Measurements from ENCODE around the gene CTNS. TPM values are rescaled to one million over a fixed set of nuclear protein-coding genes. Genes with fewer than 3 reads are reported as not detected.

Gene CTNS
- total RNA-seq, 1 donor from 2014 or later = 11.5 TPM

DNA sequence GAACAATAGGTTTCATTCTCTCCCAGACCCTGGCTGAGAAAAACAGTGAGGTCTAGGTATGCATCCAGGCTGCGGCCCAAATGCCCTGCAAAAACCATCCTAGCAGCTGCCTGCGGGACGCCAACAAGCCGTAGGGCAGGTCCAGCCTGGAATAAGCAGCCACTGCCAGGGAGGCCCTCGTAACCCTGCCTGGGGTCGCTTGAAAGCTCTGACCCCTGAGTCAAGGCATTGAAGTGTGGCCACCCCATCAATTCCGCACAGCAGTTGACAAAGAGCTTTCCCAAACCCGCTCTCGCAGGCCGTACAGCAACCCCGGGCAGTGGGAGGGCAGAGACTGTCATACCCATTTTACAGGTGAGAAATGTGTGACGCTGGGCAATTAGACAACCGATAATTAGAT, 38.5 kb upstream of the CTNS start:
- no peaks in the 10 kb centered on the region for H3K27me3 ChIP-seq (ENCODE audit: control insufficient read depth in 3 of 3, insufficient read depth in 3 of 3, low read length in 3 of 3)
- H3K9me3 ChIP-seq (ENCODE audit: control insufficient read depth in 3 of 3, low read length in 3 of 3) = no peaks in the 10 kb centered on the region
- peaks cover 0 to 11% (median 4%) of the 10 kb centered on the region in 3 donors for H3K4me1 ChIP-seq (ENCODE audit: control insufficient read depth in 3 of 3, insufficient read depth in 3 of 3, low read length in 3 of 3)
- no peak overlapping the region for H3K27ac ChIP-seq (ENCODE audit: low read depth, low read length)
- peaks cover 0 to 2% (median 0%) of the 10 kb centered on the region in 3 donors for H3K36me3 ChIP-seq (ENCODE audit: control insufficient read depth in 3 of 3, insufficient read depth in 3 of 3, low read length in 3 of 3)
- no peak overlapping the region for H3K9ac ChIP-seq (ENCODE audit: low read depth in 1 of 3, low read length in 3 of 3)
- H3K4me3 ChIP-seq (ENCODE audit: low read length in 3 of 3) = no peak overlapping the region

DNA sequence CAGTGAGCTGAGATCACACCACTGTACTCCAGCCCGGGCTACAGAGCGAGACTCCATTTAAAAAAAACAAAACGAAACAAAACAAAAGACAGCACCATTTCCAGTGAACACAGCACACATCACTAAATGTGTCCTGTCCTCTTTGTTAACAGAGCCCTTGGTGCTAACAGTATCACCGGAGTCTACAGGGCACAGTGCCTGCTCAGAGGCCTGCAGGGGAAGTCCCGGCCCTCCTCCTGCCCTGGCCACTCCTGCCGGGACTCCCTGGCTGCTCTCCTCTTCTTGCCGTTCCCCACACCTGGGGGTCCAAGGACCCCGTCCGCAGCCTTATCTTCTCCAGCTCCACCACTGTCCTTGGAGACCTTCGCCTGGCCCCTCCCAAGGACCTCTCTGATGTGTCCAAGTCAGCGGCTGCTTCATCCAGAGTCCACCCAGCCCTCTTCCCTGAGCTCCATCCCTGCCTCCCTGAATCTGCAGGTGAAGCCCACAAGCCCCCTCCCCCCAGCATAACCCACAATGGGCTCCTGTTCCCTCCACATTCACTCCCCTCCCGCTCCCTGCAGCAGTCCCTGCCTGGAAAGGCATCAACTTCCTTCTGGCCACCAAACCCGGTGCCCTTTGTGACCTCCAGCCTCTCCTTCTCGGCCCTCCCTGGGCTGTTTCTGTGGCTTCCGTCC, 35.9 kb upstream of the CTNS start:
- H3K4me1 ChIP-seq (ENCODE audit: control insufficient read depth in 3 of 3, insufficient read depth in 3 of 3, low read length in 3 of 3) = peaks cover 0 to 1% (median 0%) of the 10 kb centered on the region in 3 donors
- H3K27me3 ChIP-seq (ENCODE audit: control insufficient read depth in 3 of 3, insufficient read depth in 3 of 3, low read length in 3 of 3) = no peaks in the 10 kb centered on the region
- H3K9ac ChIP-seq (ENCODE audit: low read depth in 1 of 3, low read length in 3 of 3) = no peak overlapping the region
- H3K9me3 ChIP-seq (ENCODE audit: control insufficient read depth in 3 of 3, low read length in 3 of 3) = no peaks in the 10 kb centered on the region
- no peak overlapping the region for H3K27ac ChIP-seq (ENCODE audit: low read depth, low read length)
- no peak overlapping the region for H3K4me3 ChIP-seq (ENCODE audit: low read length in 3 of 3)
- peaks cover 4 to 16% (median 12%) of the 10 kb centered on the region in 3 donors for H3K36me3 ChIP-seq (ENCODE audit: control insufficient read depth in 3 of 3, insufficient read depth in 3 of 3, low read length in 3 of 3)

DNA sequence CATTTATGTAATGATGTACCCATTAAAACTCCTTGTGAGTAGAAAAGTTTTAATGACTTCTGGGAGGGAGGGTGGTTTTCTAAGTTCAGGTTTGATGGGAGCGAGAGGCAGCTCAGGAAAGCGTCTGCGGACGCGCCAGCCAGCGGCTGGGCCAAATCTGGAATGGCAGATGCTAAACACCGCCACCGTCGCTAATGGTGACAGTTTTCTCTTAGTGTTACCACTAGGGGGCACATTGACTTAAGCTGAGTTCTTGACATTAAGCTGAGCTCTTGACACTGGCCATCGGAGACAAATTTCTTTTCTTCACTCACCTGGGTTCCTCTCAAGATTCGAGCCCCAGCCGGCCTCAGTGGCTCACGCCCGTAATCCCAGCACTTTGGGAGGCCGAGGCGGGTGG, 34.1 kb upstream of the CTNS start:
- no peak overlapping the region for H3K4me3 ChIP-seq (ENCODE audit: low read length in 3 of 3)

DNA sequence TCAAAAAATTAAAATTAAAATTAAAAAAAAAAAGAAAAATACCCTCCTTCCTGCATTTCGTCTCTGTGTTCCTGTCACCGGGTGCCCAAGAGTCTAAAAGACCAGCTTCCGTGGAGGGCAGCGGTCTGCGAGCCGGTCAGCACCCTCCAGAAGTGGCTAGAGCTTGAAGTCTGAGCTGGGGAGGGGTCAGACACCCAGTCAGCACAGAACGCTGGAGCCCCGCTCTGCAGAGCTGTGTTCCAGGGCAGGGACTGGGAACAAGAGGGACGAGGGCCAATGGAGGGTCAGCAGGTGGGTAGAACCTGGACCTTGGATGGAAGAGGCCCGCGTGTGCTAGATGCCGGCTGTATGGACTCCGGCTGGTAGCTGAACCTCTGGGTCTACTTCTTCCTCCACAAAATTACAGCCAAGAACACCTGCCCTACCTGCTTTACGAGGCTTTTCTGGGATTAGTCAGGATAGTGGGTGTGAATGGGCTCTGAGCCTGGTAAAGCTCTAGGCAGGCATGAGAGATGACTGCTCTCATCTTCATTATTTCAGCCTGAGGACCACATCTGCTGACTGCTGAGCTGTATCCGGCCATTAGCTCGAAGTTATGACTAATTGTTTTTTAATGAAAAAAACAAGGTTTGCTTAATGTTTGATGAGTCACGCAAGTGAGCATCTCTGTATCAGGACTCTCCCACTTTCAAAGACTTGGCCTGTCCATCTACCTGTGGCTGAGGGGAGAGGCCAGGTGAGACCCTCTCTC, 33.3 kb upstream of the CTNS start:
- no peak overlapping the region for H3K27ac ChIP-seq (ENCODE audit: low read depth, low read length)
- no peak overlapping the region for H3K9ac ChIP-seq (ENCODE audit: low read depth in 1 of 3, low read length in 3 of 3)
- no peaks in the 10 kb centered on the region for H3K4me1 ChIP-seq (ENCODE audit: control insufficient read depth in 3 of 3, insufficient read depth in 3 of 3, low read length in 3 of 3)
- H3K4me3 ChIP-seq (ENCODE audit: low read length in 3 of 3) = no peak overlapping the region
- H3K9me3 ChIP-seq (ENCODE audit: control insufficient read depth in 3 of 3, low read length in 3 of 3) = no peaks in the 10 kb centered on the region
- H3K36me3 ChIP-seq (ENCODE audit: control insufficient read depth in 3 of 3, insufficient read depth in 3 of 3, low read length in 3 of 3) = peaks cover 12 to 24% (median 22%) of the 10 kb centered on the region in 3 donors
- H3K27me3 ChIP-seq (ENCODE audit: control insufficient read depth in 3 of 3, insufficient read depth in 3 of 3, low read length in 3 of 3) = no peaks in the 10 kb centered on the region

More for the DNA sequence above, 34.1 kb upstream of the CTNS start:
- no peak overlapping the region for H3K27ac ChIP-seq (ENCODE audit: low read depth, low read length)
- no peaks in the 10 kb centered on the region for H3K4me1 ChIP-seq (ENCODE audit: control insufficient read depth in 3 of 3, insufficient read depth in 3 of 3, low read length in 3 of 3)
- H3K36me3 ChIP-seq (ENCODE audit: control insufficient read depth in 3 of 3, insufficient read depth in 3 of 3, low read length in 3 of 3) = peaks cover 12 to 23% (median 20%) of the 10 kb centered on the region in 3 donors
- H3K27me3 ChIP-seq (ENCODE audit: control insufficient read depth in 3 of 3, insufficient read depth in 3 of 3, low read length in 3 of 3) = no peaks in the 10 kb centered on the region
- no peak overlapping the region for H3K9ac ChIP-seq (ENCODE audit: low read depth in 1 of 3, low read length in 3 of 3)
- no peaks in the 10 kb centered on the region for H3K9me3 ChIP-seq (ENCODE audit: control insufficient read depth in 3 of 3, low read length in 3 of 3)

DNA sequence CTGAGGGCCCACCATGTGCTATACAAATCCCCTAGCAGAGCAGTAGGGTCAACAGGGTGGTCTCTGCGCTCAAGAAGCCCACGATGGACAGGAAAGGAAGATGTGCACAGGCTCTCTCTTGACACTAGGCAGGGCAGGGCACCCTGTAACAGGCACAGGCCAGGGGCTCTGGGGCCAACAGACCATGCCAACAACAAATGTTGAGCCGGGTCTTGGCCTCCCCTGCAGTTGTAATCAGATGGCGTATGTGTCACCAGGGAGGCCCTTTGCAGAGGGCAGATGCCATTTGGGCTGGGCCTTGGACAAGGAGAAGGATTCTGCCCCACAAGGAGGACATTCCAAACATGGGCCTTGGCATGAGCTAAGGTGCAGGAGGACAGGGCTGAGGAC, 32.7 kb upstream of the CTNS start:
- Histone ChIP-seq H3K27ac (ENCODE audit: low read depth, low read length) (no peak overlapping the region), H3K9me3 (ENCODE audit: control insufficient read depth in 3 of 3, low read length in 3 of 3) (no peaks in the 10 kb centered on the region), H3K9ac (ENCODE audit: low read depth in 1 of 3, low read length in 3 of 3) (no peak overlapping the region), H3K4me1 (ENCODE audit: control insufficient read depth in 3 of 3, insufficient read depth in 3 of 3, low read length in 3 of 3) (no peaks in the 10 kb centered on the region), H3K27me3 (ENCODE audit: control insufficient read depth in 3 of 3, insufficient read depth in 3 of 3, low read length in 3 of 3) (no peaks in the 10 kb centered on the region), H3K36me3 (ENCODE audit: control insufficient read depth in 3 of 3, insufficient read depth in 3 of 3, low read length in 3 of 3) (peaks cover 12 to 28% (median 24%) of the 10 kb centered on the region in 3 donors), H3K4me3 (ENCODE audit: low read length in 3 of 3) (no peak overlapping the region)

DNA sequence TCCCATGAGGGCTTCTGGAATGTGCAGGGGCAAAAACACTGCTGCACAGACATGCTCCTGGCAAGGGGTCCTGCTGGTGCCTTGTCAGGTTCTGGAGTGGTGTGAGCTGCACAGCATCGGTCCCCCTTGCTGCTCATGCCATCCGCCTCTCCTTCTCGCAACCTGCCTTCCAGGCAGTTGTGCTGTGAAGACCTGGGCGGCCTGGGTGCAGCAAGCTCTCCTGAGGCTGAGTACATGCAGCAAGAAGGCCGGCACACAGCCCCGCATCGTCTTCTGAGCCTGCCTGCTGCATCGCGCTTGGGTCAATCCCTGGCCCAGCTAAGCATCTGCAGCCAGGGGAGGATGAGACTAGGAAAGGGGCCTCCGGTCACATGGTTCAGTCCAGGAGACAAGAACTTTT, 26.9 kb upstream of the CTNS start:
- Histone ChIP-seq H3K27ac (ENCODE audit: low read depth, low read length) (no peak overlapping the region), H3K4me3 (ENCODE audit: low read length in 3 of 3) (no peak overlapping the region), H3K36me3 (ENCODE audit: control insufficient read depth in 3 of 3, insufficient read depth in 3 of 3, low read length in 3 of 3) (peaks cover 40 to 54% (median 47%) of the 10 kb centered on the region in 3 donors)

DNA sequence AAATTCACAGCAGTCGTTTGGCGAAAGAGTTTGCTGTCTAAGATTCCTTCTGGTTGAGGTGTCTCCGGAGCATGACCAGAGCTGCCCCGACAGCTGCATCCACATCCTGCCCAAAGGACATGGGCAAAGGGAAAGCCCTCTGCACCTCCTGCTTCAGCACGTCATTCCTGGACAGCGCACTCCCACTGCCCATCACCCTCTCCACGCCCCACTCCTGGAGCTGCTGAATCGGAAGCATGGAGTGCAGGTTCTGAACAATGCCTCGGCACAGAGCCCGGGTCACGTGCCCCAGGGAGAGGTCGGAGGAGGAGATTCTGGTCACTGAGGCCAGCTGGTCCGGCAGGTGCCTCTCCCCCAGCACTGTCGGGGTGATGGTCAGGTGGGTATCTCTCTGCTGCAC, 26.0 kb upstream of the CTNS start:
- Histone ChIP-seq H3K4me3 (ENCODE audit: low read length in 3 of 3) (no peak overlapping the region), H3K9me3 (ENCODE audit: control insufficient read depth in 3 of 3, low read length in 3 of 3) (no peaks in the 10 kb centered on the region), H3K27me3 (ENCODE audit: control insufficient read depth in 3 of 3, insufficient read depth in 3 of 3, low read length in 3 of 3) (no peaks in the 10 kb centered on the region), H3K9ac (ENCODE audit: low read depth in 1 of 3, low read length in 3 of 3) (no peak overlapping the region), H3K4me1 (ENCODE audit: control insufficient read depth in 3 of 3, insufficient read depth in 3 of 3, low read length in 3 of 3) (no peaks in the 10 kb centered on the region), H3K27ac (ENCODE audit: low read depth, low read length) (no peak overlapping the region), H3K36me3 (ENCODE audit: control insufficient read depth in 3 of 3, insufficient read depth in 3 of 3, low read length in 3 of 3) (peaks cover 48 to 54% (median 51%) of the 10 kb centered on the region in 3 donors)

More for the DNA sequence above, 26.9 kb upstream of the CTNS start:
- Histone ChIP-seq H3K9ac (ENCODE audit: low read depth in 1 of 3, low read length in 3 of 3) (no peak overlapping the region), H3K27me3 (ENCODE audit: control insufficient read depth in 3 of 3, insufficient read depth in 3 of 3, low read length in 3 of 3) (no peaks in the 10 kb centered on the region), H3K9me3 (ENCODE audit: control insufficient read depth in 3 of 3, low read length in 3 of 3) (no peaks in the 10 kb centered on the region), H3K4me1 (ENCODE audit: control insufficient read depth in 3 of 3, insufficient read depth in 3 of 3, low read length in 3 of 3) (no peaks in the 10 kb centered on the region)

DNA sequence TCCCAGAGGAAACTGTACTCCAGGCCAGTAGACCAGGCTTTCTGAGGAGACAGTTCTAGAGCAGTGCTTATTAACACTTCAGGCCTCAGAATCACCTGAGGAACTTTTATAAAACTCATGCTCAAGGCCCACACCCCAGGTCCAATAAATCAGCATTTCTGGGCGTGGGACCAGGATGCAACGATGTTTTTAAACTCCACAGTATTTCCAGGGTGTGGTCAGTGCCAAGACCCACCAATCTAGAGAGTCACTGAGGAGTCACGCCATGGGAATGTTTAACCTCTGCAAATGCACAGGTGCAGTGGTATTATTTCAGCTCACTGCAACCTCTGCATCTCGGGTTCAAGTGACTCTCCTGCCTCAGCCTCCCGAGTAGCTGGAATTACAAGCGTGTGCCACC, 23.4 kb upstream of the CTNS start:
- Histone ChIP-seq H3K9me3 (ENCODE audit: control insufficient read depth in 3 of 3, low read length in 3 of 3) (no peaks in the 10 kb centered on the region), H3K4me3 (ENCODE audit: low read length in 3 of 3) (no peak overlapping the region), H3K27me3 (ENCODE audit: control insufficient read depth in 3 of 3, insufficient read depth in 3 of 3, low read length in 3 of 3) (no peaks in the 10 kb centered on the region), H3K4me1 (ENCODE audit: control insufficient read depth in 3 of 3, insufficient read depth in 3 of 3, low read length in 3 of 3) (no peaks in the 10 kb centered on the region), H3K27ac (ENCODE audit: low read depth, low read length) (no peak overlapping the region), H3K36me3 (ENCODE audit: control insufficient read depth in 3 of 3, insufficient read depth in 3 of 3, low read length in 3 of 3) (peaks cover 53 to 63% (median 59%) of the 10 kb centered on the region in 3 donors), H3K9ac (ENCODE audit: low read depth in 1 of 3, low read length in 3 of 3) (no peak overlapping the region)

DNA sequence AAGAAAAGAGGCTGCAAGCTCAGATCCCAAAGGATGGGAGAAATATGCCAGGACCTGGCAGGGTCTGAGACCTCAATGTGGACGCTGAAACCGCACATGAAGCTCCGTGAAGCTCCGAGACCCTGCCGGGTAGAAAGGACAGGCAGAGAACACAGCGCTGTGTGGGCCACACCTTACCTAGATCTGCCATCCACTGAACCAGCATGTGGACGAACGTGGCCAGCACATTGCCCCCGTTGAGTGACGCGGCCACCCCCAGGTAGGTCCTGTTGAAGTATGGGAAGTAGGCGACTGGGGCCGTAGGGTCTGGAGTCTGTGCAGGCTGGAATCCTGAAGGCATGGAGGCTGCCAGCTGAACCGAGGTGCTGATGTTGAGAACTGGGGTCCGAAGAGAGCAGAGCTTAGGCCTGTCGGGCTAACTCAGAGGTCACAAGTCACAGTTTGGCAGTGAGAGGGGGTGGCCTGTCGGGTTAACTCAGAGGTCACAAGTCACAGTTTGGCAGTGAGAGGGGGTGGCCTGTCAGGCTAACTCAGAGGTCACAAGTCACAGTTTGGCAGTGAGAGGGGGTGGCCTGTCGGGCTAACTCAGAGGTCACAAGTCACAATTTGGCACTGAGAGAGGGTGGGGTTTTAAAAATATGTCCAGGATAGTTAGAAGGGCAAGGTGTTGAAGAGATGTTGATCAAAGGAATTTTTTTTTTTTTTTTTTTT, 21.2 kb upstream of the CTNS start:
- Histone ChIP-seq H3K27me3 (ENCODE audit: control insufficient read depth in 3 of 3, insufficient read depth in 3 of 3, low read length in 3 of 3) (no peaks in the 10 kb centered on the region), H3K9ac (ENCODE audit: low read depth in 1 of 3, low read length in 3 of 3) (no peak overlapping the region), H3K9me3 (ENCODE audit: control insufficient read depth in 3 of 3, low read length in 3 of 3) (no peaks in the 10 kb centered on the region), H3K27ac (ENCODE audit: low read depth, low read length) (no peak overlapping the region), H3K4me1 (ENCODE audit: control insufficient read depth in 3 of 3, insufficient read depth in 3 of 3, low read length in 3 of 3) (no peaks in the 10 kb centered on the region), H3K4me3 (ENCODE audit: low read length in 3 of 3) (no peak overlapping the region), H3K36me3 (ENCODE audit: control insufficient read depth in 3 of 3, insufficient read depth in 3 of 3, low read length in 3 of 3) (peaks cover 42 to 60% (median 56%) of the 10 kb centered on the region in 3 donors)
